NT2/D1 (cell line): ENCODE results near the gene VWA2.

Experiments
- YY1 ChIP-seq: IDR thresholded peaks from 2 replicates; pipeline ENCODE4 v1.6.1; 2011; ENCODE audit not compliant: insufficient read length, insufficient read depth
- ZNF274 ChIP-seq: IDR thresholded peaks from 2 replicates; pipeline ENCODE4 v1.6.1; 2011; ENCODE audit warnings: mild to moderate bottlenecking, low read depth, low read length

DNA sequence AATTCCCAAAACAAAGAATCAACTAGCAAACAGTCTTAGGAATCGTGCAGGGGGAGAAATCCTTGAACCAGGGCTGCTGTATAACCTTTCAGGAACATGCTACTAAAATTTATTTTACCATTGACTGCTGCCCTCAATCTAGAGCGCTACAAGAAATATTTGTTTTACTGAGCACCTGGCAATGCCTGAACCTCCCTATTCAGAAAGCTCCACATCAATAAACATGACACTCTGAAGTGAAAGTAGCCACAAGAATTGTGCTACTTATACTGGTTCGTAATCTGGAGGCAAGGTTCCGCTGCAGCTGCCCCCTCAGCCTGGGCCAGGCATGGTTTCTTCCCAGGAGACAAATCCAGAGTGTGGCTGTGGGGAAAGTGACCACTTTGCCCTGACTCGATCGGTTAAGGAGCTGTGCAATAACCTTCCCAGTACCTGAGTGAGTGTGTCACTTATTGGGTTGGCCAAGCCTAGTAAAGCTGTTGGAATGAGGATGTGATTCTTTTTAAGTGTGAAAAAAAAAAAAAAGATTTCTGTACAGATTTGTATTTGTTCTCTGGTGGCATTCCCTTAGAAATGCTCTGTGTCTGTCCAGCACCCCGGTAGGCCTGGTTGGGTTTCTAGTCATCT, 7.7 kb downstream of the VWA2 start:
- TF ChIP-seq YY1 (no peak), ZNF274 (no peak)
